Fibroblast of the aortic adventitia (primary cell): ENCODE results near the gene TMEM63C. TPM values are rescaled to one million over a fixed set of nuclear protein-coding genes. Genes with fewer than 3 reads are reported as not detected.

Experiments
- DNase-seq: peaks from one replicate; pipeline ENCODE4 v3.0.0-alpha.2; 2010; ENCODE audit warnings: low read depth
- H3K4me3 ChIP-seq: 2 replicates; pipeline ENCODE4 v1.5.1; 2011; ENCODE audit warnings: low read depth, mild to moderate bottlenecking, control low read depth, low read length, moderate library complexity
- small RNA-seq: library from RNA; depleted of rRNA; stranded (forward); fragments of <200 nt; gene quantifications from one replicate; pipeline ENCODE3, GENCODE V24; 2012
- total RNA-seq: library from RNA; depleted of rRNA; stranded (reverse); fragments of >200 nt; gene quantifications from 2 replicates; pipeline ENCODE4 v1.2.3, GENCODE V29; 2012; ENCODE audit warnings: low replicate concordance
- TF ChIP-seq, protein P1 (sequence below): IDR thresholded peaks from 2 replicates; pipeline ENCODE4 v1.5.1; 2011; ENCODE audit warnings: mild to moderate bottlenecking, low read length, control low read depth, inconsistent platforms; ENCODE audit not compliant: insufficient read depth

The TMEM63C gene
- total RNA-seq, 1 donor = not detected

DNA sequence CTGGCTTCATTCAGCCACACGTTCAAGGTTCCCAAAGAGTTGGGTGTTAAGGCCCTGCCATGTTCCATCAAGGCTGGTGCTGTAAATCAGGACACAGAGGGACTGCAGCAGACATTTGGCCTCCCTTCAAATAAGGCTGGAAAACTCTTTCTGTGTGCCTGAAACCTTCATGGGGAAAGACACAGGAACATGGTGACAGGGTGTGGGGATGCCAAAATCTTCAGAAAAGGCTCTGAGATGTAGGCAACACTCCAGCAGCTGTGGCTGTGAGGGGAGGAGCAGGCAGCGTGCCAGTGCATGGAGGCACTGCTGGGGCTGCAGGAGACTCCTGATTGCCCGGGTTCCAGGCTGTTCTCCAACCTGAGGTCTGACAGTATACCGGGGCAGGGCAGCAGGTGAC, 124.1 kb downstream of the TMEM63C start:
- no peak for DNase-seq
- TF ChIP-seq, protein P1, sequence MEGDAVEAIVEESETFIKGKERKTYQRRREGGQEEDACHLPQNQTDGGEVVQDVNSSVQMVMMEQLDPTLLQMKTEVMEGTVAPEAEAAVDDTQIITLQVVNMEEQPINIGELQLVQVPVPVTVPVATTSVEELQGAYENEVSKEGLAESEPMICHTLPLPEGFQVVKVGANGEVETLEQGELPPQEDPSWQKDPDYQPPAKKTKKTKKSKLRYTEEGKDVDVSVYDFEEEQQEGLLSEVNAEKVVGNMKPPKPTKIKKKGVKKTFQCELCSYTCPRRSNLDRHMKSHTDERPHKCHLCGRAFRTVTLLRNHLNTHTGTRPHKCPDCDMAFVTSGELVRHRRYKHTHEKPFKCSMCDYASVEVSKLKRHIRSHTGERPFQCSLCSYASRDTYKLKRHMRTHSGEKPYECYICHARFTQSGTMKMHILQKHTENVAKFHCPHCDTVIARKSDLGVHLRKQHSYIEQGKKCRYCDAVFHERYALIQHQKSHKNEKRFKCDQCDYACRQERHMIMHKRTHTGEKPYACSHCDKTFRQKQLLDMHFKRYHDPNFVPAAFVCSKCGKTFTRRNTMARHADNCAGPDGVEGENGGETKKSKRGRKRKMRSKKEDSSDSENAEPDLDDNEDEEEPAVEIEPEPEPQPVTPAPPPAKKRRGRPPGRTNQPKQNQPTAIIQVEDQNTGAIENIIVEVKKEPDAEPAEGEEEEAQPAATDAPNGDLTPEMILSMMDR = no peak
- no peak overlapping the region for H3K4me3 ChIP-seq

DNA sequence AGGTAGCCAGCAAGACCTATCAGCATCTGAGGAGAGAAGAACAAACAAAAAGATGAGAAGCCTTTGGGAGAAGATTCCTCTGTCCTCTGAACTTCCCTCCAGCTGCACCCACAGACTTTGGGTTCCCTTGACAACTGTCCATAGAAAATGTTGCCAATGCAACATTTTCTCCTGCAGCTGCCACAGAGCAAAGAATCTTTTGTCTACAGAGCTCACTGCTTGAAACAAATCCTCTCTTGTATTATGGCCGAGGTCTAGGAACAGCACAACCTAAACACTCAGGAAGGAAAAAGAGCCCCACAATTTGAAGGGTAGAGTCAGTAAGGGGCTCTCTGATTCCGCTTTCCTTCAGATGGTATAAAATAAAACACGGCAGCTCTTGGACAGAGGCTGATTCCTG, 124.8 kb downstream of the TMEM63C start:
- TF ChIP-seq, protein P1 = no peak
- no peak overlapping the region for H3K4me3 ChIP-seq
- no peak for DNase-seq

DNA sequence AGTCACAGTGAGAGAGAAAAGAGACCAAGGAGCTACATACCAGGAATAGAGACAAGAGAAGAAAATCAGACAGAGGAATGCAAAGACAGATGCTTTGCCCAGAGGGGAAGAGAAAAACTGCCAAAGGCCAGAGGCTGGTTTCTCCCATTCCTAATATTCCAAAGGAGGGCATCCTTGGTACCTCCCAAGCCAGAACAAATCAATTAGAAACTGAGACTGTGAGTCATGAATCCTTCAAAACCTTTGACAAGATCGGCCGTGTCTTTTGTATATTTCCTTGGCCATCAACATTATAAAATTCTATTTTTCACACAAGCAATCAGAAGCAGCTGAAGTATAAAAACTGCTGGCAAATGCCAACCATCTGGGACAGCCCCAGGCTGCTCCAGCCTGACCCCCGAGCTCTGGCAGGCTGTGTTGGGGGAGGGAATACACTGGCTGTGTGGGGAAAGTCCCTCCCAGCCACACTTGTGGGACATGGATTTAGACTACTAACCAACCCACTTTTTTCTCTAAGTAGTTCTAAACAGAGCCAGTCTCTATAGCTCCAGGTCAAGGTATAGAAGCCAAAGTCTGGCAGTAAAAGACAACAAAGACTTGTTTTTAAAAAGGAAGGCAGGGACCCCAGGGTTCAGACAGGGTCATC, 125.4 kb downstream of the TMEM63C start:
- peak; percentile 45 for DNase-seq
- H3K4me3 ChIP-seq = no peak overlapping the region
- TF ChIP-seq, protein P1 = no peak

Small RNA genes within 50 kb of the gene (small RNA-seq; reads per million reads assigned to genes)
- gene MIR1260A (not detected), gene RF00421 (not detected)

Other genes with a start within 250 kb of the TMEM63C start
- 21.6 and 25.8 TPM in 2 replicates for gene IRF2BPL, start 153.1 kb upstream of the TMEM63C start, total RNA-seq
- gene CIPC, start 83.5 kb upstream of the TMEM63C start, total RNA-seq = 5.2 and 13.9 TPM in 2 replicates
- not detected in 2 replicates for gene ZDHHC22, start 40.0 kb upstream of the TMEM63C start, total RNA-seq
- gene NGB, start 89.4 kb downstream of the TMEM63C start, total RNA-seq = not detected in 2 replicates
- gene POMT2, start 139.1 kb downstream of the TMEM63C start, total RNA-seq = 15.2 and 22.9 TPM in 2 replicates
- gene GSTZ1, start 139.2 kb downstream of the TMEM63C start, total RNA-seq = 19.3 and 19.9 TPM in 2 replicates
- gene TMED8, start 195.3 kb downstream of the TMEM63C start, total RNA-seq = 7.4 and 14.5 TPM in 2 replicates
- gene SAMD15, start 195.6 kb downstream of the TMEM63C start, total RNA-seq = 2.0 and 3.6 TPM in 2 replicates
- gene NOXRED1, start 241.7 kb downstream of the TMEM63C start, total RNA-seq = 0.09 TPM in 1 of 2 replicates, not detected in the other